NT2/D1 (cell line): ENCODE data around the gene SPSB3.

Source experiments
- DNase-seq: peaks from one replicate; pipeline ENCODE4 v3.0.0-alpha.2; 2011; ENCODE audit warnings: low read depth, low spot score
- H3K27me3 ChIP-seq: 2 replicates; pipeline ENCODE4 v1.6.0; 2011; ENCODE audit warnings: mild to moderate bottlenecking; ENCODE audit not compliant: insufficient read length, insufficient read depth
- H3K36me3 ChIP-seq: 2 replicates; pipeline ENCODE4 v1.6.1; 2011; ENCODE audit warnings: mild to moderate bottlenecking, low read length, mixed read lengths; ENCODE audit not compliant: insufficient read depth, insufficient read length
- H3K4me1 ChIP-seq: 2 replicates; pipeline ENCODE4 v1.5.1; 2011; ENCODE audit not compliant: insufficient read depth, insufficient read length
- H3K4me3 ChIP-seq: 2 replicates; pipeline ENCODE4 v1.5.1; 2011; ENCODE audit warnings: low read depth; ENCODE audit not compliant: insufficient read length
- H3K9ac ChIP-seq: 2 replicates; pipeline ENCODE4 v1.6.0; 2011; ENCODE audit warnings: low read depth; ENCODE audit not compliant: insufficient read length
- H3K9me3 ChIP-seq: 2 replicates; pipeline ENCODE4 v1.5.1; 2011; ENCODE audit warnings: mild to moderate bottlenecking, low read length; ENCODE audit not compliant: insufficient read depth
- SUZ12 ChIP-seq: IDR thresholded peaks from 2 replicates; pipeline ENCODE4 v1.6.1; 2011; ENCODE audit not compliant: insufficient read length, insufficient read depth; ENCODE audit errors: extremely low read depth
- YY1 ChIP-seq: IDR thresholded peaks from 2 replicates; pipeline ENCODE4 v1.6.1; 2011; ENCODE audit not compliant: insufficient read length, insufficient read depth
- ZNF274 ChIP-seq: IDR thresholded peaks from 2 replicates; pipeline ENCODE4 v1.6.1; 2011; ENCODE audit warnings: mild to moderate bottlenecking, low read depth, low read length

The SPSB3 gene

DNA sequence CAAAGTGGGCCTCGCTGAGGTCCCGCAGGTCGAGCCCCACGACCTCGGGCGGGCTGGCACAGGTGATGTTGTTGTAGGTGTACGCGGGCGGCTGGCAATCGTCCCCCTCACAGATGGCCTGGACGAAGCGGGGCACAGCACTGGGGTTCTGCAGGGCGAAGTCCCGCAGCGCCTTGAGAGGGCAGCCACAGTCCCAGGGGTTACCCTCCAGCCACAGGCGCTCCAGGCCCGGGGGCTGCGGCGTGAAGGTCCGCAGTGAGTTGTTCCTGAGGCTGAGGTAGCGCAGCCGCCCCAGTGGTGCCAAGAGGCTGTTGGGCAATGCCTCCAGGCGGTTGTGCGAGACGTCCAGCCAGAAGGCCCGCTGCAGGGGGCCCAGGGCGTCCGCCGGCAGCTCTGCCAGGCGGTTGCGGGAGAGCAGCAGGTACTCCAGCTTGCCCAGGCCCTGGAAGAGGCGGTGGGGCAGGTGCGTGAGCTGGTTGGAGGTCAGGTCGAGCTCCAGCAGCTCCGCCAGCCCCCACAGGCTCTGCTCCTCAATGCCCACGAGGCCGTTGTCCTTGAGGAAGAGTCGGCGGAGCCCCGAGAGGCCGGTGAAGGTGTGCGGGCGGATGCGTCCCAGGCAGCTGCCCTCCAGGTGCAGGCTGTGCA lies 8.4 kb upstream of the SPSB3 start:
- Histone ChIP-seq H3K27me3 (no peaks in the 10 kb centered on the region), H3K36me3 (peaks cover 69% of the 10 kb centered on the region), H3K4me1 (peaks cover 2% of the 10 kb centered on the region), H3K9ac (no peak overlapping the region), H3K4me3 (no peak overlapping the region), H3K9me3 (no peaks in the 10 kb centered on the region; the same call in 1 of the 2 replicates)
- DNase-seq, result no peak
- no peak for TF ChIP-seq SUZ12
- TF ChIP-seq ZNF274, result no peak
- no peak for TF ChIP-seq YY1

DNA sequence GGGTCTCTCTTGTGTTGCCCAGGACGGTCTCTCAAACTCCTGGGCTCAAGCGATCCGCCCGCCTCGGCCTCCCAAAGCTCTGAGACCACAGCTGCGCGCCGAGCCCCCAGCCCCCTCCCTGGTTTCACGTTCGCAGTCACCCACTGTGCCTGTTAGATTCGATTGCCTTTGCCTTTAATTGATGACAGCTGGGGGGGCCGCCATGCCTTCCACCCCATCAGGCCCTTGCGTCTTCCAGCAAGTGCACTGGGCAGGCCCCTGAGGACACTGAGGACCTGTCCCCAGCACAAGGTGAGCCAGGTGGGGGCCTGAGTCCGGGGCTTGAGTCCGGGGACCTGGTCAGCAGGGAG lies 7.9 kb upstream of the SPSB3 start:
- H3K36me3 ChIP-seq, result peaks cover 74% of the 10 kb centered on the region
- no peak for DNase-seq
- no peaks in the 10 kb centered on the region; the same call in 1 of the 2 replicates for H3K9me3 ChIP-seq
- H3K4me3 ChIP-seq, result no peak overlapping the region
- TF ChIP-seq SUZ12, result no peak
- no peak for TF ChIP-seq ZNF274
- no peak for TF ChIP-seq YY1
- peaks cover 2% of the 10 kb centered on the region for H3K4me1 ChIP-seq
- no peaks in the 10 kb centered on the region for H3K27me3 ChIP-seq
- no peak overlapping the region for H3K9ac ChIP-seq

DNA sequence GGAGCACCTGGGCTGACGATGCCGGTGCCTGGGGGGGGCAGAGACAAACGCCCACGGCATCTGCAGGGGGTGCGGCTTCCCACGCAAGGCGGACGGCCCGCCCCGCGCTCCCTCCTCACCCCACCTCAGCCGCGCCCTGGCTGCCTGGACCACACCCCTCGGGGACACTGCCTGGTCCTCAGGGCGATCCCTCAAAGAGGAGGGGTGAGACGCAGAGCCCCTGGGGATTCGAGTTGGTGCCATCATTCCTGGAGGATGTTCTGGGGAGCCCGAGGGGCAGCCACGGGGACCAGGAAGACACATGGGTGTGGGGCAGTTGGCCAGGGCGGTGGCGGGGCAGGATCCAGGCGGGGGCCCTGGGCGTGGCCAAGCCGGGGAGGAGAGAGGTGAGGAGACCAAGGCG lies 7.3 kb upstream of the SPSB3 start:
- Histone ChIP-seq H3K36me3 (peaks cover 80% of the 10 kb centered on the region), H3K27me3 (no peaks in the 10 kb centered on the region)

DNA sequence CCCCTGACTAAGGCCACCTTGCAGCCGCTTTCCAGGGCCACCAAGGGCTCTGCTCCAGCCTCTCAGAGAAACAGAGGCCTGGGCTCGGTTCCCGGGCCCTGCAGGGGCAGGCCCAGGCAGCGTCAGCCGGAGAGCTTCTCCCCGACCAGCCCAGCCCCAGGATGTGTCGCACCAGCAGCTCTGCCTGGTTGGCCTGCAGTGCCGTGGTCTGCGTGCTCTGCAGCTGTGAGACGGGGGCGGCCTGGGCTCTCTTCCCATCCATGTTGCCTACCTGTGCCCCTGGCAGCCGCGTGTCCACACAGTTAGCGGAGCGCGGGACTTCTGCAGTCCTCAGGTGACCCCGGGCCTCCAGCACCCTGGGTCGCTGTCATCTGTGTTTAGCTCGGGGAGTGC lies 6.3 kb upstream of the SPSB3 start:
- TF ChIP-seq SUZ12 (no peak), YY1 (no peak), ZNF274 (no peak)
- Histone ChIP-seq H3K27me3 (no peaks in the 10 kb centered on the region), H3K4me1 (peaks cover 2% of the 10 kb centered on the region), H3K9ac (no peak overlapping the region), H3K36me3 (peaks cover 86% of the 10 kb centered on the region), H3K9me3 (no peaks in the 10 kb centered on the region), H3K4me3 (no peak overlapping the region)
- no peak for DNase-seq

More for the DNA sequence above, 7.3 kb upstream of the SPSB3 start:
- no peak overlapping the region for H3K9ac ChIP-seq
- TF ChIP-seq ZNF274 (no peak), YY1 (no peak), SUZ12 (no peak)
- no peak for DNase-seq
- peaks cover 4% of the 10 kb centered on the region for H3K4me1 ChIP-seq
- H3K9me3 ChIP-seq, result no peaks in the 10 kb centered on the region
- no peak overlapping the region for H3K4me3 ChIP-seq

DNA sequence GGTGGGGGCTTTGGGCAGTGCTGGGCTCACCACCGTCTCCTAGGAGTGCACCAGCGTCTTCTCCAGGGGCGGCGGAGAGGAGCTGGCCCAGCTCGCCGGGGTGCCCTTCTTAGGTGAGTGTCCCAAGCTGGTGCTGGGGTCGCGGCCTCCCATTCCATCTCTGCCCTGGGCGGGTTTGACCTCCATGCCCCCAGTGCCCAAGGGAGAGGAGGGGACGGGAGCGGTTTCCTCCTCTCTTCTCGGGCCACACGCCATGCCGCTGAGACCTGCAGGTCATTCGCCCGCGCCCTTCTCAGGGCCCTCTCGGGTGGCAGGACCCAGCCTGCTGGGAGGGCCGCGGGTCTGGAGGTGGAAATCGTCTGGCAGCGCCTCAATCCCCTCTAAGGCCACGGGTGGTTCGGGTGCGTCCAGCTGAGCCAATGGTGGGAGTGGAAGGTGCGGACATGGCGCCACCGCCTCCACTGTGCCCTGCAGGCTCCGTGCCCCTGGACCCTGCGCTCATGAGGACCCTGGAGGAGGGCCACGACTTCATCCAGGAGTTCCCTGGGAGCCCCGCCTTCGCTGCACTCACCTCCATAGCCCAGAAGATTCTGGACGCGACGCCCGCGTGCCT lies 5.8 kb upstream of the SPSB3 start:
- no peak overlapping the region for H3K9ac ChIP-seq
- DNase-seq, result no peak
- no peaks in the 10 kb centered on the region for H3K9me3 ChIP-seq
- no peak overlapping the region for H3K4me3 ChIP-seq
- peaks cover 2% of the 10 kb centered on the region for H3K4me1 ChIP-seq
- peaks cover 86% of the 10 kb centered on the region for H3K36me3 ChIP-seq
- H3K27me3 ChIP-seq, result no peaks in the 10 kb centered on the region
- no peak for TF ChIP-seq ZNF274
- TF ChIP-seq YY1, result no peak
- TF ChIP-seq SUZ12, result no peak

DNA sequence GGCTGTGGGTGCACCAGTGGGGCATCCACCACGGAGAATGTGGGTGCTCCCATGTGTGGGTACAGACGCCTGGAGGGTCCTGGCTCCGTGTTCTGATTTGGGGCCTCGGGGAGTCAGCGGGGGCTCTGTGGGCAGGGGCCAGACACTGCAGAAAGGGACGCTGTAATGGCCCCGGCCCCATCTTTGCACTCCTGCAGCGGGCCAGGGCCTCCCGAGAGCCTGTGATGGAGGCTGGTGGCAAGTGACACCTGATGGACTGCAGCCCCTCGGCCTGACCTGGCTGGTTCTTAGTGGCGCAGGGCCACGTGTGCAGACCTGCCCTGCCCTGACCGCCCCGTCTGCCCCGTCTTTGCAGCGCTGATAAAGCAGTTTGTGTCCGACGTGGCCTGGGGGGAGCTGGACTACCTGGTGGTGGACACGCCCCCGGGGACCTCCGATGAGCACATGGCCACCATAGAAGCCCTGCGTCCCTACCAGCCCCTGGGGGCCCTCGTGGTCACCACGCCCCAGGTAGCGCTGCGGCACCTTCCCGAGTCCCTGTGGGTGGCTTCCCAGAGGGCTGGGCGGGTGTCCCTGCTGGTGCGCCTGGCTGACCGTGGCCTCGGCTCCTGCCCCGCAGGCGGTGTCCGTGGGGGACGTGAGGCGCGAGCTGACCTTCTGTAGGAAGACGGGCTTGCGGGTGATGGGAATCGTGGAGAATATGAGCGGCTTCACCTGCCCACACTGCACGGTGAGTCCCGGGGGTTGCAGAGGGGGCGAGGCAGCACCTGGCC lies 5.1 kb upstream of the SPSB3 start:
- Histone ChIP-seq H3K4me1 (peaks cover 2% of the 10 kb centered on the region), H3K4me3 (no peak overlapping the region), H3K9me3 (no peaks in the 10 kb centered on the region), H3K27me3 (no peaks in the 10 kb centered on the region), H3K9ac (no peak overlapping the region), H3K36me3 (peaks cover 84% of the 10 kb centered on the region)
- no peak for DNase-seq
- TF ChIP-seq YY1 (no peak), SUZ12 (no peak), ZNF274 (no peak)

DNA sequence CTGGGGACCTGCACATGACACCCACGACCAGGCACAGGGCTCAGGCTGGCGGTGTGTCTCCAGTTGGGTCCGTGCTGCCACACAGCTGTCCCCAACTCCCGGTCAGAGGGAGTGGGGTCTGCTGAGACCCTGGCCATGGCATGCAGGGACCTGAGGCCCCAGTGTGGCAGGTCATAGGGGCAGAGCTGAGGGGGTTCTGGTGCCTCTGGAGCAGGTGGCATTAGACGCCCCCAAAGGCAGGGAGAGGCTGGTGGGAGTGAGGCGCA lies 4.6 kb upstream of the SPSB3 start:
- Histone ChIP-seq H3K4me3 (no peak overlapping the region), H3K36me3 (peaks cover 79% of the 10 kb centered on the region), H3K9me3 (no peaks in the 10 kb centered on the region), H3K4me1 (peaks cover 2% of the 10 kb centered on the region), H3K27me3 (no peaks in the 10 kb centered on the region), H3K9ac (no peak overlapping the region)
- TF ChIP-seq YY1 (no peak), ZNF274 (no peak), SUZ12 (no peak)
- DNase-seq, result no peak
